ENCODE data around the gene OLR1. TPM values are rescaled to one million over a fixed set of nuclear protein-coding genes. Genes with fewer than 3 reads are reported as not detected.

The OLR1 gene
- total RNA-seq, 1 donor from 2014 or later = not detected

DNA sequence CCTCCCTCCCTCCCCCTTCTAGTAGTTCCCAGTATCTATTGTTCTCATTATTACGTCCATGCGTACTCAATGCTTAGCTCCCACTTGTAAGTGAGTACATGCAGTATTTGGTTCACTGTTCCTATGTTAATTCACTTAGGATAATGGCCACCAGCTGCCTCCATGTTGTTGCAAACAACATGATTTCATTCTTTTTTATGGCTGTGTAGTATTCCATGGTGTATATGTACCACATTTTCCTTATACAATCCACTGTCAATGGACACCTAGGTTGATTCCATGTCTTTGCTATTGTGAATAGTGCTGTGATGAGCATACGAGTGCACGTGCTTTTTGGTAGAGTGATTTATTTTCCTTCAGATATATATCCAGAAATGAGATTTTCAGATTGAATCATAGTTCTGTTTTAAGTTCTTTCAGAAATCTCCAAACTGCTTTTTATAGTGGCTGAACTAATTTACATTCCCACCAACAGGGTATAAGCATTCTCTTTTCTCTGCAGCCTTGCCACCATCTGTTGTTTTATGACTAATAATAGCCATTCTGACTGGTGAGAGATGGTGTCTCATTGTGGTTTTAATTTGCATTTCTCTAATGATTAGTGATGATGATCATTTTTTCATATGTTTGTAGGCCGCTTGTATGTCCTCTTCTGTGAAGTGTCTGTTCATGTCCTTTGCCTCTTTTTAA is 24.1 kb downstream of the OLR1 start:
- H3K9me3 Mint-ChIP-seq (ENCODE audit: low read depth) = no peaks in the 10 kb centered on the region
- no peak overlapping the region for H3K4me3 Mint-ChIP-seq (ENCODE audit: low read depth)
- no peaks in the 10 kb centered on the region for H3K4me1 Mint-ChIP-seq (ENCODE audit: low read depth)
- no peaks in the 10 kb centered on the region for H3K36me3 Mint-ChIP-seq (ENCODE audit: insufficient read depth)
- DNase-seq (ENCODE audit: low spot score, unreplicated experiment) = no peak
- H3K27ac Mint-ChIP-seq = no peak overlapping the region
- no peak for TF ChIP-seq CTCF (IDR thresholded peaks at IDR 0.05; ENCODE audit: unreplicated experiment)
- H3K27me3 Mint-ChIP-seq = peaks cover 3% of the 10 kb centered on the region

- Mint-ChIP-seq H3K36me3 (ENCODE audit: insufficient read depth) (no peaks in the 10 kb centered on the region), H3K4me1 (ENCODE audit: low read depth) (no peaks in the 10 kb centered on the region), H3K4me3 (ENCODE audit: low read depth) (no peak overlapping the region), H3K9me3 (ENCODE audit: low read depth) (no peaks in the 10 kb centered on the region), H3K27me3 (peaks cover 3% of the 10 kb centered on the region), H3K27ac (no peak overlapping the region)
- no peak for DNase-seq (ENCODE audit: low spot score, unreplicated experiment)
- no peak for TF ChIP-seq CTCF (IDR thresholded peaks at IDR 0.05; ENCODE audit: unreplicated experiment)
These were observed 28.8 kb downstream of the OLR1 start for GRCh38 chr12:10142976-10143589.

GRCh38 chr12:10140001-10140400 is 31.9 kb downstream of the OLR1 start:
- no peak for DNase-seq (ENCODE audit: low spot score, unreplicated experiment)
- no peak overlapping the region for H3K27ac Mint-ChIP-seq

DNA sequence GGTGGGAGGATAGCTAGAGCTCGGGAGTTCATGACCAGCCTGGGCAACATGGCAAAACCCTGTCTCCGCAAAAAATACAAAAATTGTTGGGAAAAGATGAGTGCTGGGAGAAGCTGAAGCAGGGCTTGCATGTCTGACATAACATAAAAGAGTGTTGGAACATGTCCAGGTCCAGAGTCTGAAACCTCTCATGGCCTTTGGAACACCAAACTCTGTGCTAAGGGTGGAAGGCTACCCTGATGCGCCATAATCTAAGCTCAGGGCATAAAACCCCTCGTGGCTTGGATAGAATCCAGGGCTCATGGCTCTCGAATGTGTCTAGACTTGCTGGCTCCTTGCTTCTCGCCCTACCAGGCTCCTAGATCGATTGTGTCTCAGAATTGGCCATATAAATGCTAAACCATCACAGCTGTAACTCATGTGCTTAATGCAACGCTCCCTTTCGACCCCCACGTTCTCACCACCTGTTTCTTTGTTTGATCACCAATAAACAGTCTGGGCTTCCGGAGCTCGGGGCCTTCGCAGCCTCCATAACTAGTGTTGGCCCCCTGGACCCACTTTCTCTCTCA is 35.2 kb downstream of the OLR1 start:
- no peak for TF ChIP-seq CTCF (IDR thresholded peaks at IDR 0.05; ENCODE audit: unreplicated experiment)
- no peak for DNase-seq (ENCODE audit: low spot score, unreplicated experiment)
- Mint-ChIP-seq H3K36me3 (ENCODE audit: insufficient read depth) (no peaks in the 10 kb centered on the region), H3K4me3 (ENCODE audit: low read depth) (no peak overlapping the region), H3K9me3 (ENCODE audit: low read depth) (no peaks in the 10 kb centered on the region), H3K27ac (no peak overlapping the region), H3K4me1 (ENCODE audit: low read depth) (no peaks in the 10 kb centered on the region), H3K27me3 (no peaks in the 10 kb centered on the region)

More at GRCh38 chr12:10140001-10140400, 31.9 kb downstream of the OLR1 start:
- Mint-ChIP-seq H3K36me3 (ENCODE audit: insufficient read depth) (no peaks in the 10 kb centered on the region), H3K4me1 (ENCODE audit: low read depth) (no peaks in the 10 kb centered on the region), H3K27me3 (peaks cover 3% of the 10 kb centered on the region), H3K4me3 (ENCODE audit: low read depth) (no peak overlapping the region), H3K9me3 (ENCODE audit: low read depth) (no peaks in the 10 kb centered on the region)
- TF ChIP-seq CTCF (IDR thresholded peaks at IDR 0.05; ENCODE audit: unreplicated experiment) = peak; percentile 80

DNA sequence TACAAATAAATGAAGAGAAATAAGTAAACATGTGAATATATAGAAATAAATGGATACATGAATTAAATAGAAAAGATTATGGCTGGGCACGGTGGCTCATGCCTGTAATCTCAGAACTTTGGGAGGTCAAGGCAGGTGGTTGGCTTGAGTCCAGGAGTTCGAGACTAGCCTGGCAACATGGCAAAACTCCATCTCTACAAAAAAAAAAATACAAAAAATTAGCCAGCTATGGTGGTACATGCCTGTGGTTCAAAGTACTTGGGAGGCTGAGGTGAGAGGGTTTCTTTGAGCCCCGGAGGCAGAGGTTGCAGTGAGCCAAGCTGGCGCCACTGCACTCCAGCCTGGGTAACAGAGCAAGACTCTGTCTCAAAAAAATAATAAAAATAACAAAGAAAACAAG is 36.8 kb downstream of the OLR1 start:
- Mint-ChIP-seq H3K27me3 (peaks cover 4% of the 10 kb centered on the region), H3K27ac (no peak overlapping the region), H3K9me3 (ENCODE audit: low read depth) (no peaks in the 10 kb centered on the region), H3K36me3 (ENCODE audit: insufficient read depth) (no peaks in the 10 kb centered on the region), H3K4me1 (ENCODE audit: low read depth) (no peaks in the 10 kb centered on the region), H3K4me3 (ENCODE audit: low read depth) (no peak overlapping the region)
- TF ChIP-seq CTCF (IDR thresholded peaks at IDR 0.05; ENCODE audit: unreplicated experiment) = no peak
- no peak for DNase-seq (ENCODE audit: low spot score, unreplicated experiment)

All from progenitor cell of endocrine pancreas (in vitro differentiated cells).